CD4-positive, alpha-beta T cell treated with Interleukin-15 for 1 hour (primary cell): ENCODE results near the gene LY86.

Experiments used
- DNase-seq: peaks from one replicate; pipeline ENCODE4 v3.0.0-alpha.2; 2020

Gene LY86

DNA sequence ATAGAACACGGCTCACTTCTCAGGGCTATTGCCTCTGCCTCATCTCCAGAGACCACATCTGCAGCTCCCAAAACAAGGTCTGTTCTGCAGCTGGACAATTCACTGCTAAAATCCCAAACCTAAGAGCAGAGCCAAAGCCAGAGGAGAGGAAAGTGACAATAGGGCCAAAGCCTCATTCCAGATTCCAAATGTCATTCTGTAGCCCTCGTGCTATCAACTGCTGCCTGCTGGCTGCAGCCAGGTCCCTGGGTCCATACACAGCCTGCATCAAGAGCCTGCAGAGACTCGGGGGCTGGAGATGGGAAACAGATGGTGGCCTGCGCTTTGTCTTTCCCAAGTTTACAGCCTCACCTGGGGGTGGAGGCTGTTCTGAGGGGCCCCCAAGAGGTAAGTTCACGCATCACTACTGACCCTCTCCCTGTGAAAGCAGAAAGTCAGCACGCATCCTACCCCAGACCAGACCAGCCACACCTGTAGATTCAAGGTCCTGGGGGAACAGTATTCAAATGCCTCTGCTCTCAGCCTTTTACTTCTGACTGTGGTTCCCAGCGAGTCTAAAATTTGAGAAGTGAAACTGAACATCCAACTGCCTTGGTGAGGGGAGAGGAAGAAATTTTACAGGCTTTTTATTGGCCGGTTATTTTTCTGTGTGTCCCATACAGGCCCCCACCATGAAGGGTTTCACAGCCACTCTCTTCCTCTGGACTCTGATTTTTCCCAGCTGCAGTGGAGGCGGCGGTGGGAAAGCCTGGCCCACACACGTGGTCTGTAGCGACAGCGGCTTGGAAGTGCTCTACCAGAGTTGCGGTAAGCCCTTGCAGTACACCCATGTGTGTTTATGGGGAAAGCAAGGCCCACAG, at the start of gene LY86:
Gene LY86, plus strand, starts transcription at position 657 of the 860 bp plus-strand sequence. Its CDS starts 15 bp downstream, at position 672.
- peak; percentile 34 for DNase-seq

GRCh38 chr6:6539036-6539435, 49.5 kb upstream of the LY86 start:
- DNase-seq, result no peak

DNA sequence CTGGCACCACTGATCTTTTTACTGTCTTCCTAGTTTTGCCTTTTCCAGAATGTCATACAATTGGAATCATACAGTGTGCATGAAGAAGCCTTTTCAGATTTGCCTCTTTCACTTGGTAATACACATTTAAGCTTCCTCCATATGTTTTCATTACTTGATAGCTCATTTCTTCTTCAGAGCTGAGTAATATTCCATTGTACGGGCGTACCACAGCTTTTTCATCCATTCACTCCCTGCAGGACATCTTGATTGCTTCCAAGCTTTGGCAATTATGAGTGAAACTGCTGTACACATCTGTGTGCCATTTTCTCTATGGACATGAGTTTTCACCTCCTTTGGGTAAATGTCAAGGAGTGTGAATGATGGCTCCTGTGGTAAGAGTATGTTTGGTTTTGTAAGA, 46.2 kb upstream of the LY86 start:
- no peak for DNase-seq

- DNase-seq, result no peak
Observed at GRCh38 chr6:6543181-6543879, 45.2 kb upstream of the LY86 start.

DNA sequence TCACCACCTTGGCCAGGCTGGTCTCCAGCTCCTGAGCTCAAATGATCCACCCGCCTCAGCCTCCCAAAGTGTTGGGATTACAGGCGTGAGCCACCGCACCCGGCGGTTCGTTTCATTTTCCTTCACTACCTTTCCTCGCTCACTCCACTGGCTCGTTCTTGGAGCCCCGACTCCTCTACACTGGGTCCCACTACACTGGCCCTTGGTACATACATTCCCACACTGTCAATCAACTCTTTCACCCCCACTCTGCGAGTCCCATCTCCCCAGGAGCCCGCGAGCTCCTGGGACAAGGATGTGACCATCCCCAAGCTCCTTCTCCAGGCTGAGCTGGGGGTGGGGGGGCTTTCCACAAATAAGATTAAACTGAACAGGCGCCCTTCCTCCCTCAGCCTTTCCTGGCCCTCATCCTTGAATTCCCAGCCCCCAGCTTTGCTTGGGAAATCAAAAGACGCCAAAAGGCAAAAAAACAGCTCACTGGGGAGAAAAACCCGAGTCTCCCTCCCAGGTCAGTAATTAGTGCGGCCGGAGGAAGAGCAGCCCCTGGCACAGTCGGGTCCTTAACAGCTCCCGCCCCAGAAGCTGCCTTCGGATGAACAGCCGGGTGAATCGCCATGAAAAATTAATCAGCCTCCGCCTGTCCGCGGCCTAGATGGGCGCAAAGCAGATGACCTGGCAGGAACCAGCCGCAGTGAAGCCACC, 42.8 kb upstream of the LY86 start:
- DNase-seq, result no peak

GRCh38 chr6:6546318-6547109, 42.0 kb upstream of the LY86 start:
- no peak for DNase-seq

- peak; percentile 80 for DNase-seq
Observed at GRCh38 chr6:6547110-6547879, 41.2 kb upstream of the LY86 start.

DNA sequence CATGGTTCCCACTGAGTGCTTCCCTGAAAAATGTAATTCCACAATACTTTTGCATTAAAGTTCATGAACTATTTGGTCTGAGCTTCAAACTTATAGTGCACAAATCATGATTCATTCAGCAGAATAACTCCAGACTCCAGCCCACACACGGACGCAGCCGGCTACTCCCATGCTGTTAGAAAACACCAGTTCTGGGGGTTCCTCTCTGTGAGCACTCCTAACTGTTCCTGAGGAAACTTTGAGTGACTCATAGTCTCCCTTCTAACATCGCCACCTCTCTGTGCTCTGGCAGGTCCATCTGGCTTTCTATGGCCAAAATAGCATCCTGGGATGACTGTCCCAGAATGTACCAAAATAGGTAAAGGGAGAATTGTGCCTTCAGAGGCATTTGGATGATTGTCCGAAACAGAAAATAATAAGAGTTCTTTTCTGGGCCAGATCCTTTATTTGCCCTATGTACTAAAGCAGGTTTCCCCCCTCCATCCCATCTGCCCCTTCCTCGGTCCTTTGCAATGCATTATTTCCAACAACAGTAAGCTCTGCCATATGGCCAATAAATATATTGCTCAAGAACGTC, 32.3 kb upstream of the LY86 start:
- DNase-seq, result no peak

DNA sequence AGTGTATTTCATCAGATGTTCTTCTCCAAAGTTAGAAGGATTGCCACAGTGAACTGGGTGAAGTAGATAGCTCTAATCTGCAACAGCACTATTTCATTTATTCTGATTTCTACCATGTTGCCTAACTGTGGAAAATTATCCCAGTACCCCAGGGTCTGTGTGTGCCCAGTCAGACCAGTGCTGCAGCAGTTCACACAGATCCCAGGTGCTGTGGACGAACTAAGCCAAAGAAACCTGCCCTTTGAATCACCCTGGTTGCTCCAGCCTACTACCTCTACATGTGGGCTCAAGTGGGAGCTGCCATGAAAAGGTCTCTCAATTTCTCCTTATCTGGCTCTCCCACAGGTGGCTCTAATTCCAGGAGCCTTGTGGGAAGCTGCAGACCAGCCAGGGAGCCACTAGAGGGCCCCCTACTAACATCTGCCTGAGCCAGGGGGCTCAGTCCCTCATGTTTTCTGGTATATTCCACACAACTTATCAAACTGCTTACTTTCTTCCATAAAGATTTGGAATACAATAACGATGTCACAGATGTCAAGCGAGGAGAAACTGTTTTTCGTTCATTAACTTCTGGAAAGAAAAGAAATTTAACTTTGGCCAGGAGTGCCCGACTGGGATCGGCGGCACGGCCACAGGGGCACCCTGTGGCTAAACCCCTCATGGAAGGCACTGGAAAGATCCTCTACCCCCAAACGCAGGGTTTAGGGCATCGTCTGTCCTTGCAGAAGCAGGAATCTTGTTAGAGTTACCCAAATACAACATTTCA, 31.6 kb upstream of the LY86 start:
- peak; percentile 45 for DNase-seq

GRCh38 chr6:6557504-6557839, 31.0 kb upstream of the LY86 start:
- DNase-seq, result no peak

DNA sequence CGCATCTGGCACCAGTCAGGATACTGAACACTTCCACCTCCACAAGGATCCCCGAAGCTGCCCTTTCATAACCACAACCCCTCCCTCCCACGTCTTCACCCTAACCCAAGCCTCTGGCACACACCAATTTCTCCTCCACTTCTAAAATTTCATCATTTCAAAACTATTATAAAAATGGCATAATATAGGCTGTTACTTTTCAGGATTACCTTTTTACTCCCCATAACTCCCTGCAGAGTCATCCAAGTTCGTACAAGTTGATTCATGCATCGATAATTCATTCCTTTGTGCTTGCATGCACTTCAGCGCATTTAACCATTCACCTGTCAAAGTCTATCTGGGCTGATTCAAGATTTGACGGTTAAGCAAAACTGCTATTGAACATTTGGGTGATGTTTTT, 30.6 kb upstream of the LY86 start:
- no peak for DNase-seq

- DNase-seq, result no peak
Observed at GRCh38 chr6:6559994-6560570, 28.4 kb upstream of the LY86 start.

- no peak for DNase-seq
Observed at GRCh38 chr6:6560909-6561308, 27.6 kb upstream of the LY86 start.

DNA sequence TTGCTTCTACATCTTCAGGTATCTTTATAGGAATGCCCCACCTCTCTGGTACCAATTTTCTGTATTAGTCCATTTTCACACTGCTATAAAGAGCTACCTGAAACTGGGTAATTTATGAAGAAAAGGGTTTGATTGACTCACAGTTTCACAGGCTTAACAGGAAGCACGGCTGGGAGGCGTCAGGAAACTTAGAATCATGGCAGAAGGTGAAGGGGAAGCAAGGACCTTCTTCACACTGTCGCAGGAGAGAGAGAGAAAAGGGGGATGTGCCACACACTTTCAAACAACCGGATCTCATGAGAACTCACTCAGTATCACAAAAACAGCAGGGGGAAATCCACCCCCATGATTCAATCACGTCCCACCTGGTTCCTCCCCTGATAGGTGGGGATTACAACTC, 24.4 kb upstream of the LY86 start:
- no peak for DNase-seq

DNA sequence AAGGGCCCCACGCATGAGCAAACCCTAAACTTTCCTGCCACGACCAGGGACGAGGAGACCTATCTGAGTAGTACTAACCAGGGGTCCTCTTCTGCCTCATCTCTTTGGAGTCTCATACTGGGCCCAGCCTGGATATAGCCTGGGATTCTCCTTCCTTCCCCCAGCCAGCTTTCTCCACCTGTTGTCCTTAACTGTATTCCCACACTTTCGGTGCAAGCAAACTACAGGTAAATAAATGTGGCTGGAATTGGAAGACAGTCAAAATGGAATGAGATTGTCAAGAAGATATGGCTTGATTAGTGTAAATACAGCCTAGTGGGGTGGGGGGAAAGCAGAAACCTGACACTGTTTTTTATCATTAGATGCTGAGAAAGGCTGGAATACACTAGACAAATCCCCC, 23.5 kb upstream of the LY86 start:
- DNase-seq, result no peak

GRCh38 chr6:6565488-6565887, 23.0 kb upstream of the LY86 start:
- DNase-seq, result no peak

- no peak for DNase-seq
Observed at GRCh38 chr6:6566766-6567165, 21.8 kb upstream of the LY86 start.

DNA sequence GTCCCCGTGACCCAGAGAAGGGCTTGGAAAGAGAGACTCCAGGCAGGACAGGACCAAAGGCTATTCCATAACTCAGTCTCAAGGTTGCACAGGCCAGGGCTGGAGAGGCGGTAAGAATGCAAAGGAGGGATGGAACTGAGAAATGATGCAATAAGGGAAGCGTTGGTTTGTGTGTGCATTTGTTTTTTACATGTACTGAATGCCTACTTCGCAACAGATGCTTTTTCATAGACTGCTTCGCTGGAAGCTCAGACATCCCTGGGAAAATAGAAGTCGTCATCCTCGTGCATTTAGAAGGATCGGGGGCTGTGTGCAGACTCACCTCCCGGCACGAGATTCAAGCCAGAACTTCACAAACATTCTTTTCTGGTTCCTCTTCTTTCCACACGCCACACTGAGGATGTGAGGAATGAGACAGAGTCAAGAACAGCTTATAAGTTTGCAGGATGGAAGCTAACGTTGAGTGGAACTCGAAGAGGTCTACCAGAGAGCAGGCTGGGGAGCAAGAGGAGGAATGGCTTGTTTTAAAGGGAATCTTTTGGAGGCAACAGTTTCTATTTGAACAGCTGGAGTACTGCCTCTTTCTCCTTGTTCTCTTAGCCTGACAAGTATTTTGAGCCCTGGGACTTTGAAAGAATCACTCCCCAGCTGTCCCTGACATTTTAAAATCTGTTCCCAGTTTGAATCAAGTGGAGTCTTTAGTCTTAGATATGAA, 19.3 kb upstream of the LY86 start:
- DNase-seq, result no peak

DNA sequence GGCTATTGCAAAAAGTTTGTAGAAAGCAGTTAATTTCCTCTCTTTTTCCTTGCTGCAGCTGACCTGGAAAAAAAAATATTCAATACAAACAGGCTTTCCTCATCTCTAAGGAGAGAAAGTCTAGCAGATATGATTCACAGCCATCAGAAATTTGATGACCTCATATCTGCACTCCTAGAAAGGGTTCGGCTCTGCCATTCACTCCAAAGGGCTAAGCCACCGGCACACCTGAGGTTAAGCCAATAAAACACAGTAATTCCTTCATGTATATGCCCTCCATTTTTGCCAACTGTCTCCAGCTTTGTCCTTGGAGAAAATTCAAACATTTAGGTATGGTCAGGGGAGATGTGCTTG, 18.7 kb upstream of the LY86 start:
- DNase-seq, result no peak
